Measurements from ENCODE around the gene ADAM19.

ADAM19 gene

DNA sequence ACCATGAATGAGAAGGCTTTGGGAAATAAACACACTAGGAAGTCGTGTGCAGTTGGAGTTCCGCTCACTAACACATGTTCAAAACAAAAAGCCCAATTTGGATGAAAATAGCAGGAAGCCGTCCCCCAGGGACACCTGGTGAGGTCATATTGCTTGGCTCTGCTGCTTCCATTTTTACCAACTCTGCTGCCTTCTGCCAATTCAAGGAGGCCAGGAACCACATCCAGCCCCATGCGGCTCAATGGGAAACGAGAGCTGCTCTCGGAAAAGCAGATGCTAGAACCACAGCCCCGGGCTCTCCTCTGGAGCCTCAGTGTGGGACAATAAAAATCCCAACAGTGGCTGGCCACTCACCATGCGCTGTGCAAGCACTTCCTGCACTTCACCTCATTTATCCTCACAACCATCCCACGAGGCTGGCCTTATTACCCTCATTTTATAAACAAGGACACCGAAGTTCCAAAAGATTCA, 13.4 kb downstream of the ADAM19 start:
- peak; percentile 41 for DNase-seq (ENCODE audit: low spot score)

DNA sequence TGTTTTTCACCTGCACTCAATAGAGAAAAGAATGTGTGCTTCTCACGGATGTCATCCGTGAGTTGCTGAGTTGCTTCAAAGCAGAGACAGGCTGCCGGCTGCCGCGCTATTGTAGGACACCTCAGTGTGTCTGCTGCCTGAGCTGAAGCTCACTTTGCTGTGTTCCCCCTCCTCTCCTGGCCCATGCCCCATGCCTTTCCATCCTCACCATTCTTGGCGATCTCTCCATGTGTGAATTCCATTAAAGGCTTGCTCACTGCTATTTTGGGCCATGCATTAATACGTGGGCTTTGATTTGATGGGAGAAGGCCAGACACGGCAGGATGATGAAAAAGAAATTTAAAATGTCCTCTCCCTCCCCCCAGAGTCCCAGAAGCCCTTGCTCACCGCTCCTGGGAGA, 14.5 kb downstream of the ADAM19 start:
- DNase-seq (ENCODE audit: low spot score) = no peak

DNA sequence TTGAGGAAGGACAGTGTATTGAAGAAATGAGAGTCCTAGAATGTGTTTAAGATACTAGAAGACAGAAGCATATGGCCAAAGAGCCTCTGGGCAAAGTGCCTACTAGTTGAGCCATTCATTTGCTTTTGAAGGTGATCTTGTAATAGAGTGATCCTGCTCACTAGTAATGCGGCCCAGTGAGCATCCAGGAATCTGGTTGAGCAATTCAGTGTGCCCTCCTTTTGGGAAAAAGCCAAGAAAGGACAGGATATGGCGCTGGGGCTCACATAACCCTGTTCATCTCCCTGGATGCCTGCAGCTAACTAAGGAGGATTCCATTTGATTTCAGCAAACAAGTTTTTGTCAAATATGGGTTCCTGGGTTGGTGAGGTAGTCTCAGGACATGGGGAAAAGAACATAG, 16.3 kb downstream of the ADAM19 start:
- DNase-seq (ENCODE audit: low spot score) = no peak

DNA sequence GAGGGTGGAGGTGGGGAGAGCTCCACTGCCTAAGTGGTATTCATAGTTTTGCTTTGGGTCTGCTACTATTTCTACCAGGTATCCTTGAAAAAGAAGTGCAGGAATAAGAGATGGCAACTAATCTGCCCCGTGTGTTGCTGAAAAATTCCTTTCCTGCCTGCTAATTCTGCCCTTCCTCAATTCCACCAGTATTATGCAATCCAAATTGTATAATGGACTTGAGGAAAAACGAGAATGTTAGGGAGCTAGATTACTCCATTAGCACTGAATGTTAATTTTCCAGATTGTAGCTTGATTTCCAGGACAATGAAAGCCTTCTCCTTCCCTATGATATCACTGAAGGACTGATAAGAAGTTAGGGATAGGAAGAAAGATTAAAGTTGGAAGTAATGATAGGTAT, 16.9 kb downstream of the ADAM19 start:
- no peak for DNase-seq (ENCODE audit: low spot score)

DNA sequence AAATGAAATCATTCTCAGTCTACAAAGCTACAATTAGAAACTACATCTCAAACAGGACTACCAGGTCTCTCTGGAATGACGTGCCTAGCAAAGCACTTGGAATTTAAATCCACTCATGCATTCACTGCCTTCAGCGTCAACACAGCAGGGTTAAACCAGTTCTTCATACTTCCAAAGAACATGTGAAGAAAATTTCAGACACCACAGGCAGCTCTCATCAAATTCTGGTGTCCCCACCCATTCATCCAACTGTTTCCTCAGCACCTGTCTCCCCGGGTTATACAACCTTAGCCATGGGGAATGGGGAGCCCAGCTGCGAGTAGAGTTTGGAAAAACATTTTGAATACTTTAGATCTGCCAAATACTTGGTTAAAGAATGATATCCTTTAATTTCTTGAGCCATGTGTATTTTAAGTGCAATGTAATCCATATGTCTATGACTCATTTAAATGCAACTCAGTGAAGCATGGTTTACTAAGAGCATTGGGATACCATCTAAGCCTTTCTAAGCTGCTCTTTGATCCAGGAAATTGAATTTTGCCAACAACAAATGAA, 17.5 kb downstream of the ADAM19 start:
- DNase-seq (ENCODE audit: low spot score) = no peak

DNA sequence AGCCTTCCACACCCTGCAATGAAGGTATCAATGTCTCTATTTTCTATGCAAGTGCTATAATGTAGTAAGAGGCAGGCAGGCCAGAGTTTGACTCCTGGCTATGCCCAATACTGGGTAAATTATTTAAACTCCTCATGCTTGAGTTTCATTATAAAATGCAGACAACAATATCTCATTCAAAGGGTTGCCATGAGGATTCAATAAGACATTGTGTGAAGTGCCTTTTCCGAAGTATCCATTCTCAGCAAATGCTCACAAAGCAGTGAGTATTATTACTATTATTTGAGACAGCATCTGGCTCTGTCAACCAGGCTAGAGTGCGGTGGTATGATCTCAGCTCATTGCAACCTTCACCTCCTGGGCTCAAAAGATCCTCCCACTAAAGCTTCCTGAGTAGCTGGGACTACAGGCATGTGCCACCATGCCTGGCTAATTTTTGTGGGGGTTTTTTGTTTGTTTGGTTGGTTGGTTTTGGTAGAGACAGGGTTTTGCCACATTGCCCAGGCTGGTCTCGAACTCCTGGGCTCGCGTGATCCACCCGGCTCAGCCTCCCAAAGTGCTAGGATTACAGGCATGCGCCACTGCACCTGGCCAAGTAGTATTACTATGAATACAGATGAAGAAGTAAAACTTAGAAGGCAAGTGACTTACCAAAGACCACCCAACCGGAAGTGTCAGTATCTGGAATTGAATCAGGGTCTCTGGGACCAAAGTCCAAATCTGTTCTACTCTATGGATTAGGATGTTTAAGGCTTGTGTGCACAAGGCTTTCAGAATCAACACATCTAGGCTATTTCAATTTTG, 18.8 kb downstream of the ADAM19 start:
- no peak for DNase-seq (ENCODE audit: low spot score)

DNA sequence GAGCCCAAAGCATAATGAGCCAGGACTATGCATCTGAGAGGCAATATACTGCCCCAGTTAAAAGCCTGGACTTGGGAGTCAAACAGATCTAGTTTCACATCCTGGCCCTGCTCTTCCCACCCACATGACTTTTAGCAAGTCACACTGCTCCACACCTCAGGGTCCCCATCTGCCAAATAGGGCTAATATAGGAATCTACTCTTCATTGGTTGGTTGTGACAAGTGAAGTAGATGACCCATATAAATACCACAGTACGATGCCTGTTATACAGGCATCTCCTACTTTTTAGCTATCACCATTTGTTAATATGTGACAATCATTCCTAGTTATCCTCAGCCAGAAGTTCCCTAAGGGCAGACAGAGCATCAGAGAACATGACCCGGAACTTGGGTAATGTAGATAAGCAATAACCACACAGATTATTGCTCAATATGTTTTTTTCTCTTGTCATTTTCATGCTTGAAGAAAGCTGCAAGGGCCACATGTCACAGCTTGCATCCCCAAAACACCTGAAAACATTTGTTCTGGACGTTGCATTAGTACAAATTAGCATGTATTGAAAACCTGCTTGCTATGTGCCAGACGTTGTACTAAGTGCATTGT, 20.4 kb downstream of the ADAM19 start:
- no peak for DNase-seq (ENCODE audit: low spot score)

DNA sequence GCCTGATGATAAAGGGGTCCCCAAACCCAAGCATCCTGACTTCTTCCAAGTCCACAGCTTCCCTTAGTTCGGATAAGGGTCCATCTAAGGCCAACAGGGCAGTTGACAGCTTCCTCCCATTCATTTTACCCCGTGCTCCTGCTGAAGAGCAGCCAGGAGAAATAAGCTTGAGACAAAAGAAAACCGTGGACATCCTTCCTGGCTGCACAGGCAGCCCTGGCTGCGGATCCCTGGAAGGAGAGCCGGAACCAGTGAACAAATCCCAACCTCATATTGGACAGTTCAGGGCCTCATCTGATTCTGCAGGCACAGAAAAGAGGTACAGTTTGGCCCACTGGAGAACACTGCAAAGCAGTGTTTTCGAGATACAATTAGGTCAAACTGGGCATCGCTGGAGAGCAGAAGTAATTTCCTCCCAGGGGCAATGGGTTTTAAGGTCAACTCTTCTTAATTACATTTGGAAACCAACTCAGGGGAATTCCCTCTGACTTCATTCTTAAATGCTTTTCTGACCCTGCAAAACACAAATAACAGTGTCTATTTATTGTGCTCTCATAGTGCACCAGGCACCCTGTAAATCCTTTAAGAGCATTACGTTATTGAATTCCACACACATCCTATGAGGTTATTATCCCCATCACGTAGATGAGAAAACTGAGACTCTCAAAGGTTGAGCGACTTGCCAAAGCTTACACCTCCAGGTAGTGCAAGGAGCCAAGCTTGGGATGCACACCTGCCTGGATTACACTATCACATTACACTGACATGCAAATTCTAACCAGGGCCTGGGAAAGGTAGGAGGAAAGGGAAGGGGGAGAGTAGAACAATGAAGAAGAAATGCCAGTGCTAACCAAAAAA, 21.2 kb downstream of the ADAM19 start:
- no peak for DNase-seq (ENCODE audit: low spot score)

DNA sequence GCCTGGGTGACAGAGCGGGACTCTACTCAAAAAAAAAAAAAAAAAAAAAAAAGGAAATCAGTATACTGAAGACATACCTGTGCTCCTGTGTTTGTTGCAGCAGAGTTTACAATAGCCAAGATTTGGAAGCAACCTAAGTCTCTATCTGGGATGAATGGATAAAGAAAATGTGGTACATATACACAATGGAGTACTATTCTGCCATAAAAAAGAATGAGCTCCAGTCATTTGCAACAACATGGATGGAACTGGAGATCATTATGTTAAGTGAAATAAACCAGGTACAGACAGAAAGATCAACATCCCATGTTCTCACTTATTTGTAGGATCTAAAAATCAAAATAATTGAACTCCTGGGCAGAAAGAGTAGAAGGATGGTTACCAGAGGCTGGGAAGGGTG, 22.9 kb downstream of the ADAM19 start:
- no peak for DNase-seq (ENCODE audit: low spot score)

DNA sequence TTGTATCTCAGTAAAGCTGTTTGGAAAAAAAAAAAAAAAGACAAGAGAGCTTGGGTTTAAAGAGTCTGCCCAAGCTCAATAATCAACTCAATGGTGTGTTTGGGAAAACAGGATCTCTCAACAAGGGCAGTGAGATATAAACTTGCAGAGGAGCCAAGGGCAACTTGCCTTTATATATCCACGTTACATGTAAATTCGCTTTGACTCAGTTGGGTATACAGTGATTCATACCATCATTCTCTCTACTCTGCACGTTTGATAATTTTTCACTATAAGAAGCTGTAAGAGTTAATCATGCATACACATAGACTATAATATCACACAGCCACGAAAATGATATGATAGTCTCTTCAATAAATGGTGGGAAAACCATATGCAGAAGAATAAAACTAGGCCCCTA, 24.9 kb downstream of the ADAM19 start:
- DNase-seq (ENCODE audit: low spot score) = no peak

DNA sequence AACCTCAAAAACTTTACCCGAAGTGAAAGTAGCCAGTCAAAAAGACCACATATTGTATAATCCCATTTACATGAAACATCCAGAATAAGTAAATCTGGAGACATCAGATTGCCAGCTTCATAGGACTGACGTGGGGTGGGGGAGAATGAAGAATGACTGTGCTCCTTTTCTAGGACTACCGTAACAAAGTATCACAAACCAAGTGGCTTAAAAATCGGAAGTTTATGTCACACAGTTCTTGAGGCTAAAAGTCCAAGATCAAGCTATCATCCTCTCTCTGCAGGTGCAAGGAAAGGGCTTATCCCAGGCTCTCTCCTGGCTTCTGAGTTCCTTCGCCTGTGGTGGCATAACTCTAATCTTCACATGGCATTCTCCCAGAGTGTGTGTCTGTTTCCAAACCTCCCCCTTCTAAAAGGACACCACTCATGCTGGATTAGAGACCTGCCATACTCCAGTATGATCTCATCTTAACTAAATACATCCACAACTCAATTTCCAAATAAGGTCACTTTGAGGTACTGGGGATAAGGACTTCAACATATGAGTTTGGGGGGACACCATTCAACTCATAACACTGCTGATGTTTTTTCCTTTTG, 25.5 kb downstream of the ADAM19 start:
- DNase-seq (ENCODE audit: low spot score) = no peak

DNA sequence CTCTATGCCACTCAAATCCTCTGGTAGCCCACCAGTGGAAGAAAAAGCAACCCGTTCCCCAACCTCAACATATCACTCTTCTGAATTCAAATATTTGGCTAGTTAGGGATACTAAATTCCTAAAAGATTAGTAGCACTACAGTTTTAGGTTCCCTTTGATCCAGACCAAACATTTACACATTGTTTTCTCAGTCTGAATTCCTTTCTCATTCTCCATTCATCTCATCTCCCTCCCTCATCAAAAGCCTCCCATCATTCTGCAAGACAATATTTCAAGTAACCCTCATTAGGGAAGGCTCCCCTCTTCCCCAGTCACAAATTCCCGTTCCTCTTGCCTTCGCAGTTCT, 26.3 kb downstream of the ADAM19 start:
- DNase-seq (ENCODE audit: low spot score) = no peak

DNA sequence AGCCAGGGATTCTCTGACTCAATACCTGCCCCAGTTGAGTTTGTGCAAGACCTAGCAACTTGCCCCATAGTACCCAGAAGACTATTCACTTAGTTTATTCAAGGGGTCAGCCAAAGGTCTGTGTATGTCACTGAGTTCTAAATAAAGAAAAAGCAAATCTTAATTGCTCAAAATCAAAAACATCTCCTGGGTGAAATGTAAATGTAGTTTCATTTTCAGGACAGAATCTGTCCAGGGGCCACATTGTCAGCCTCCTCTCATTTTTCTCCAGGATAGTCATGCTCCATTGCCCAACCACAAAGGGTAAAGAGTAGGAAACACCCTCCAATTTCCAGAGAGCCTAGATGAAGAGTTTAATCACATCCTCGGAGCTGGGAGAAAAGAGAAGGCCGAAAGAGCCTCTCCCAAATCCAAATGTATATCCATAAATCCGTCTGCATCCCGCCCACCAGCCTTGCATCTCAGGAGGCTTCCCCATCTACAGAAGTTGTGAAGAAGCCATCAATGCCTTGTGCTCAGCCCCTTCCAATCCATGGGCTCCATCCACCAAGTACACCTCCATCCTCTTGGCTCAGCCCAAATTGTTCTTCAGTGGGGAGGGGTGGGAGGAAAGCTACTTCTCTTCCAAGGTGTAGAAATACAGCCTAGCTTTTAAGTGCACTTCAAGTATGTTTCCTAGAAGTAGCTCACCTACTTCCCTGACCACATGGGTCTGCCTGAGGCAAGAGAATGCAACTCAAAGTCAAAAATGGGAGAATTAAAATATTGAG, 26.9 kb downstream of the ADAM19 start:
- DNase-seq (ENCODE audit: low spot score) = peak; percentile 75

DNA sequence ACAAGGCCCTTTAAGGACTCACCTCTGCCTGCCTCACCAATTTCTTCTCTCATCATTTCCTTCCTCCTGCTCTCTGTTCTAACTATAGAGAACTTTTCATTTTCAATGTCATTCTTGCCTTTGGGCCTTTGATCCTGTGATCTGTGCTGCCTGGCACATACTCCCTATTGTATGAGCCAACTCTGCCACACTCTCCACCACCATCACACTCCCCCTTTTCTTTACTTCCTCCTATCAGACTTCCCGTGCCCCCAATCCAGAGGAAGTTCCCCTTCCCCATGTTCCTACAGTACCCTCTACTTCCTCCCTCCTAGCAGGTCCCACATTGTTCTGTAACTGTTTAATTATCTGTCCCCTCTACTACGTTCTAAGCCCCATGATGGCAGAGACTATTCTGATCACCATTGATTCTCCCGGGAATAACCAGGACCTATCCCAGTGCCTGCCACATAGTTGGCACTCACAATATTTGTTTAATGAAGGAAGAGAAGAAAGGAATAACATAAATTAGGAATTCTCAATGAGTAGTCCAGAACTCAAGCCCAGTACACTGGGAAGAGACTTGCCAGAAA, 27.5 kb downstream of the ADAM19 start:
- no peak for DNase-seq (ENCODE audit: low spot score)

DNA sequence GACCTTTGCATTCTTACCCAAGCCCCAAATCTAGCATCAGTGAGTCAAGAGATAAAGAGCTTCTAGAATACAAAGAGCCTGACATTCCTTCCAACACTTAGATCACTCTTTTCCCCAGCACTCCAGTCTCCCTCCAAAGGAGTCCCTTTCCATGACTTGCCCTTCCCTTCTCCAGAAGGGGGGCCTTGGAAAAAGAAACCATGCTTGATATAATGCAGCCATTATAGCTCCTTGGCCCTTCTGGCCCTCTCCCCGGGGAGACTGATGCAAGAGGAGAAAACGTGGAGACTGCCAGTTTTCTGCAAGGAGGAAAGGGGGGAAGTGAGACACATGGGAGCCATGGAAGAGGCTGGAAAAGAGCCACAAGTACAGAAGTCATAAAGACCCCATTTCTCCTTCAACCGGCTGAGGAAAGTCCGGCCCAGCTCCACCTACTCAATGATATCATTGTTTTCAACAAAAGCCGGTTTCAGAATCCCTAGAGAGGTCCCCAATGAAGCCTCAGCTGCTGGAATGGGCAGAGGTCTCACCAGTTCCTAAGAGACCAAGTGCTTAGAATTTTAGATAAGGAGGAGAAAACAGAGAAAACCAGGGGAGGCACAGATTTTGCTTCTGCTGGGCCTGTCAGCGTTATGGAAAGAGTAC, 29.0 kb downstream of the ADAM19 start:
- DNase-seq (ENCODE audit: low spot score) = no peak

DNA sequence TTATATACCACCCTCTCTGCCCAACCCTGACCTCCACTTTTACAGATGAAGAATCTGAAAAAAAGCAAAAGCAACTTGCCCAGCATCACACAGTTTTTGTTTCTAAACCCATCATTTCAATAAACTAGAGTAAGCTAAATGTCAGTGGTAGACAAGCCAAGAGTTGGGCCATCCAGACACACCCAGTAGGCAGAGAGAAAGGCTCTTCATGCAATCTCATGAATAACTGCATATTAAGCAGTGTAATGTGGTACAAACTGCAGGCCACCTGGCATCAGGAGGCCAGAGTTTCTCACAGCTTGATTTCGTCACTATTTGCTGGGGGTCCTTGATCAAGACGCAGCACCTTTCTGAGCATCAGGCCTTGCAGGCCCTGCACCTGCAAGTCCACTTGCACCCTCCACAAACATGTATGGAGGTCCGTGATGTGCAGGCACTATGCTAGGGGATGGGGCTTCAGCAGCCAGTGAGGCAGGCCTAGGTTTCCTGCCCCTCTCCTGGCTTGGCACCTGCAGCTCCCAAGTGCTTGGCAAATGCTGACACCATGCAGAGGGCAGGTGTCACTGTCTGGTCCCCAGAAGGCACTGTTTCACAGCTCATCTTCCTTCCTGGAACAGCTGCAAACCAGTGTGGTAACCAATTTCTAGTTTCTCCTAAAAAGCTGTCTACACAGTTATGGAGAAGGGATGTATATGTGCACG, 29.8 kb downstream of the ADAM19 start:
- no peak for DNase-seq (ENCODE audit: low spot score)

DNA sequence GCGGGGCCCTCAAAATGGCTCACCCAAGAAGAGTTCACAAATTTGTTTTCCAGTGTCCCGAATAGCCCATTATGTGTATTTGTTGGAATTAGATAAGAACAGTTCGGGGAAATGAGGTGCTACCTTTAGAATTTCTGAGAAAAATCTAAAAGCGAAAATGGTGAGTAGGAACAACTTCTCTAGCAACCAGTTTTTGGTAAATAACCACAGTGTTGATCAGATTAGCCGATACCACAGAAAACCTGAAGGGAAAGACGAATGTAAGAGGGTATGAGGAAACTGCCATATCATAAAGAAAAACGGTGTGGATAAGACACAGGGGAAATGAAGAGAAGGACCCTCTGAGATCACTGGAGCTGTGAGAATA, 31.0 kb downstream of the ADAM19 start:
- no peak for DNase-seq (ENCODE audit: low spot score)

DNA sequence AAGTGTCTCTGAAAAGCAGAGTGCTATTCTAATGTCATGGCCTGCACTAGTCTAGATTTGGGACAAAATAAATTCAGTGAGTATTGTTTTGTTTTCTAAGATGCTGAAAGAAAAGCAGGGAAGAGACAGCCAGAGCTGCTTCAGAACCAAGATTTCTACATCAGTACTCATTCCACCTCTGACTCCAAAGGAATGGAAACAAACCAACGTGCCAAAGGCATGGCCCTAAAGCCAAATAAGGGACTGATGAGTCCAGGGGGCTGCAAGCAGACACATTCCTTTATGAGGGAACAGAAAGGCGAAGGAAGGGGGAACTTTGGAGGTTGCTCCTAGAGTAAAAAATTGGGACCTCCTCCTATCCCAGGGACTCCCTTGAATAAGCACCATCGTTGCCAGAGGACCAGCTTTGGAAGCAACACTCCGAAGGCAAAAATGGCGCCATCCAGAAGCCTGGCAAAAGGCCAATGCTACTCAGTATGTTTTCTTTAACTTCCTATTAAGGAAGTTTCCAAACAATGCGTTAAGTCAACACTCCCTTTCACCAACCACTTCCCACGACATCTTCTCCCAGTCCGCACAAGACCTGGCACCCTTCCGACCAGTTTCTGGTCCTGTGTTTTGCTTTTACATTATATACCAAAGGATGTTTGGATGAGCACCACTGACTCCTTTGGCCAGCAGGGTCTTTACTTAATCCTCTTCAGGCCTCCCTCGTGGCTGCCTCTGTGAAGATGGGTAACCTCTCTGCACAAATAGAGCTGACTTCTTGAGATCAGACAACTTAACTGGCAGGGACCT, 31.6 kb downstream of the ADAM19 start:
- peak; percentile 51 for DNase-seq (ENCODE audit: low spot score)

All from AG08396 (cell line).